Breast epithelium (tissue), 3 donors: ENCODE data around the gene STMND1.

Source experiments
- POLR2A ChIP-seq: fragments of 450-650 bp; IDR thresholded peaks from one replicate; pipeline ENCODE4 v1.6.1; 2016; ENCODE audit warnings: antibody characterized with exemption, mild to moderate bottlenecking, moderate library complexity
- POLR2AphosphoS5 ChIP-seq, 3 donors: sonication (generic); formaldehyde crosslinking; IDR thresholded peaks; one replicate each; pipeline ENCODE4 v1.6.1; 2017; ENCODE audit warnings: antibody characterized with exemption in 3 of 3
- TF ChIP-seq, protein P1 (sequence below), 3 donors: fragments of 450-650 bp; IDR thresholded peaks; one replicate each; pipeline ENCODE4 v1.5.1; 2016 to 2017; ENCODE audit warnings: antibody characterized with exemption in 3 of 3, mild to moderate bottlenecking in 3 of 3, moderate library complexity in 3 of 3

- TF ChIP-seq, protein P1, sequence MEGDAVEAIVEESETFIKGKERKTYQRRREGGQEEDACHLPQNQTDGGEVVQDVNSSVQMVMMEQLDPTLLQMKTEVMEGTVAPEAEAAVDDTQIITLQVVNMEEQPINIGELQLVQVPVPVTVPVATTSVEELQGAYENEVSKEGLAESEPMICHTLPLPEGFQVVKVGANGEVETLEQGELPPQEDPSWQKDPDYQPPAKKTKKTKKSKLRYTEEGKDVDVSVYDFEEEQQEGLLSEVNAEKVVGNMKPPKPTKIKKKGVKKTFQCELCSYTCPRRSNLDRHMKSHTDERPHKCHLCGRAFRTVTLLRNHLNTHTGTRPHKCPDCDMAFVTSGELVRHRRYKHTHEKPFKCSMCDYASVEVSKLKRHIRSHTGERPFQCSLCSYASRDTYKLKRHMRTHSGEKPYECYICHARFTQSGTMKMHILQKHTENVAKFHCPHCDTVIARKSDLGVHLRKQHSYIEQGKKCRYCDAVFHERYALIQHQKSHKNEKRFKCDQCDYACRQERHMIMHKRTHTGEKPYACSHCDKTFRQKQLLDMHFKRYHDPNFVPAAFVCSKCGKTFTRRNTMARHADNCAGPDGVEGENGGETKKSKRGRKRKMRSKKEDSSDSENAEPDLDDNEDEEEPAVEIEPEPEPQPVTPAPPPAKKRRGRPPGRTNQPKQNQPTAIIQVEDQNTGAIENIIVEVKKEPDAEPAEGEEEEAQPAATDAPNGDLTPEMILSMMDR (IDR thresholded peaks at IDR 0.05) = no peak
- TF ChIP-seq POLR2A (no peak), POLR2AphosphoS5 (IDR thresholded peaks at IDR 0.05) (no peak)
These were observed 55.8 kb downstream of the STMND1 start for GRCh38 chr6:17157617-17158016.
